Gastrocnemius medialis (tissue), 4 donors: ENCODE data around the gene ZNF487. TPM values are rescaled to one million over a fixed set of nuclear protein-coding genes. Genes with fewer than 3 reads are reported as not detected.
"Not testable (repeated sequence)": the region's sequence is repeated elsewhere in the genome, so short reads cannot be mapped to it uniquely, and the experiment has no call there.

ENCODE experiments used
- ATAC-seq, 2 donors: fragments of 150-250 bp; one replicate each; pipeline ENCODE4 v1.9.1; 2016
- DNase-seq, 2 donors: peaks; one replicate each; pipeline ENCODE4 v3.0.0-alpha.2; 2019
- H3K27ac ChIP-seq, 4 donors: fragments of 200-600 bp; sonication (generic); 1 replicate in 1 of 4; 2 replicates in 3 of 4; pipeline ENCODE4 v1.5.1; 2016 to 2018; ENCODE audit warnings: mild to moderate bottlenecking in 2 of 4, moderate library complexity in 1 of 4
- H3K27me3 ChIP-seq, 3 donors: fragments of 200-600 bp; sonication (generic) in 2 of 3; 1 replicate in 1 of 3; 2 replicates in 2 of 3; pipeline versions ENCODE4 v1.5.1 to v1.6.0; 2016 to 2019; ENCODE audit warnings: mild to moderate bottlenecking in 1 of 3, moderate library complexity in 1 of 3
- H3K36me3 ChIP-seq, 2 donors: fragments of 200-600 bp; sonication (generic) in 1 of 2; one replicate each; pipeline ENCODE4 v1.5.1; 2017 to 2018
- H3K4me1 ChIP-seq, 2 donors: fragments of 200-600 bp; sonication (generic) in 1 of 2; one replicate each; pipeline ENCODE4 v1.5.1; 2016 to 2017; ENCODE audit warnings: mild to moderate bottlenecking in 2 of 2
- H3K4me3 ChIP-seq, 4 donors: fragments of 200-600 bp; sonication (generic) in 3 of 4; 1 replicate in 1 of 4; 2 replicates in 3 of 4; pipeline ENCODE4 v1.5.1; 2016 to 2019; ENCODE audit warnings: mild to moderate bottlenecking in 2 of 4
- H3K9me3 ChIP-seq, 3 donors: fragments of 200-600 bp; sonication (generic) in 2 of 3; 1 replicate in 1 of 3; 2 replicates in 2 of 3; pipeline ENCODE4 v1.5.1; 2016 to 2019
- POLR2A ChIP-seq, 2 donors: fragments of 450-650 bp; IDR thresholded peaks; one replicate each; pipeline ENCODE4 v1.6.1; 2017; ENCODE audit warnings: antibody characterized with exemption in 2 of 2, mild to moderate bottlenecking in 2 of 2, moderate library complexity in 2 of 2
- in situ Hi-C, 4 donors: fragments of 200-750 bp; cut with MboI; loops; one replicate each; pipeline versions ENCODE4 v1.15.0 to v1.8.0; 2017; ENCODE audit warnings: low sequenced_read_pairs in 4 of 4
- intact Hi-C: fragments of 100-400 bp; cut with DNase I; formaldehyde crosslinking; loops from one replicate; pipeline ENCODE4 v1.15.1; 2023; ENCODE audit warnings: low total_unique reads
- total RNA-seq, 4 donors: library from RNA; depleted of rRNA; stranded (reverse); fragments of >200 nt; gene quantifications; one replicate each; pipeline versions ENCODE4 v1.1.0 to v1.2.3, GENCODE V29; 2016
- TF ChIP-seq, protein P1 (sequence below), 5 experiments: fragments of 450-650 bp in 3 of 5; fragments of 200-600 bp in 2 of 5; sonication (generic) in 2 of 5; IDR thresholded peaks in 4 of 5; conservative IDR thresholded peaks in 1 of 5; 1 replicate in 4 of 5; 2 replicates in 1 of 5; pipeline ENCODE4 v1.5.1; 2016 to 2019; ENCODE audit warnings: antibody characterized with exemption in 5 of 5, mild to moderate bottlenecking in 3 of 5, moderate library complexity in 3 of 5

The ZNF487 gene
- total RNA-seq, 4 donors from 2014 or later, result 0.80 to 2.4 (median 1.7) TPM

DNA sequence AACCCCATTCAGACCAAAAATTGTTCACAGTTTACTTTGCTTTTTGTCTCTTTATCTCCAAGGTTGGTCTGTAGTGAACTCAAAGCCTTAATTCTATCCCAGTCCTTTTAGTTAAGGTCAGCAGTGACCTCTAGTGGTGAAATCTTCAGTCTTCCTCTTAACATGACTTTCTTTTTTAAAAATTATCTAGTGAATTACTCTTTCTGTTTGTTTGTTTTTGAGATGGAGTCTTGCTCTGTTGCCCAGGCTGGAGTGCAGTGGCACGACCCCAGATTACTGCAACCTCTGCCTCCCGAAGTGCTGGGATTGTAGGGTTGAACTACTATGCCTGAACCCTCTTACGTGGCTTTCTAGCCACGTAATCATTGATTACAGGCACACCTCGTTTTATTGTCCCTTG, 25.0 kb downstream of the ZNF487 start:
- DNase-seq (no peak), ATAC-seq (peak in 1 of 2 donors; percentile 77)
- peak overlapping the region in 3 of 4 donors; percentile 25 to 34 (median 33) for H3K4me3 ChIP-seq
- no peaks in the 10 kb centered on the region for H3K4me1 ChIP-seq
- no peak overlapping the region for H3K27ac ChIP-seq
- no peaks in the 10 kb centered on the region for H3K36me3 ChIP-seq
- H3K9me3 ChIP-seq, result no peaks in the 10 kb centered on the region
- intact Hi-C loops (loop anchor here (1.0 kb wide), 1 partner anchor 169 kb away; no protein-coding TSS in a partner anchor), in situ Hi-C loops (loop anchor here (5.0 kb wide), 1 partner anchor 170 kb away; no protein-coding TSS in a partner anchor)
- no peaks in the 10 kb centered on the region for H3K27me3 ChIP-seq
- no peak for TF ChIP-seq POLR2A (IDR thresholded peaks at IDR 0.05)
- TF ChIP-seq, protein P1, sequence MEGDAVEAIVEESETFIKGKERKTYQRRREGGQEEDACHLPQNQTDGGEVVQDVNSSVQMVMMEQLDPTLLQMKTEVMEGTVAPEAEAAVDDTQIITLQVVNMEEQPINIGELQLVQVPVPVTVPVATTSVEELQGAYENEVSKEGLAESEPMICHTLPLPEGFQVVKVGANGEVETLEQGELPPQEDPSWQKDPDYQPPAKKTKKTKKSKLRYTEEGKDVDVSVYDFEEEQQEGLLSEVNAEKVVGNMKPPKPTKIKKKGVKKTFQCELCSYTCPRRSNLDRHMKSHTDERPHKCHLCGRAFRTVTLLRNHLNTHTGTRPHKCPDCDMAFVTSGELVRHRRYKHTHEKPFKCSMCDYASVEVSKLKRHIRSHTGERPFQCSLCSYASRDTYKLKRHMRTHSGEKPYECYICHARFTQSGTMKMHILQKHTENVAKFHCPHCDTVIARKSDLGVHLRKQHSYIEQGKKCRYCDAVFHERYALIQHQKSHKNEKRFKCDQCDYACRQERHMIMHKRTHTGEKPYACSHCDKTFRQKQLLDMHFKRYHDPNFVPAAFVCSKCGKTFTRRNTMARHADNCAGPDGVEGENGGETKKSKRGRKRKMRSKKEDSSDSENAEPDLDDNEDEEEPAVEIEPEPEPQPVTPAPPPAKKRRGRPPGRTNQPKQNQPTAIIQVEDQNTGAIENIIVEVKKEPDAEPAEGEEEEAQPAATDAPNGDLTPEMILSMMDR (IDR thresholded peaks at IDR 0.05 in 4 of 5, conservative IDR thresholded peaks at IDR 0.05 in 1 of 5), result peak; percentile 44 to 75 (median 71)

DNA sequence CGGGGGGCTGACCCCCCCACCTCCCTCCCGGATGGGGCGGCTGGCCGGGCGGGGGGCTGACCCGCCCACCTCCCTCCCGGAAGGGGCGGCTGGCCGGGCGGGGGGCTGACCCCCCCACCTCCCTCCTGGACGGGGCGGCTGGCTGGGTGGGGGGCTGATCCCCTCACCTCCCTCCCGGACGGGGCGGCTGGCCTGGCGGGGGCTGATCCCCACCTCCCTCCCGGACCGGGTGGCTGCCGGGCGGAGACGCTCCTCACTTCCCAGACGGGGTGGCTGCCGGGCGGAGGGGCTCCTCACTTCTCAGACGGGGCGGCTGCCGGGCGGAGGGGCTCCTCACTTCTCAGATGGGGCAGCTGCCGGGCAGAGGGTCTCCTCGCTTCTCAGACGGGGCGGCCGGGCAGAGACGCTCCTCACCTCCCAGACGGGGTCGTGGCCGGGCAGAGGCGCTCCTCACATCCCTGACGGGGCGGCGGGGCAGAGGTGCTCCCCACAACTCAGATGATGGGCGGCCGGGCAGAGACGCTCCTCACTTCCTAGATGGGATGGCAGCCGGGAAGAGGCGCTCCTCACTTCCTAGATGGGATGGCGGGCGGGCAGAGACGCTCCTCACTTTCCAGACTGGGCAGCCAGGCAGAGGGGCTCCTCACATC, 28.3 kb downstream of the ZNF487 start:
- H3K27ac ChIP-seq, H3K9me3 ChIP-seq, intact Hi-C loops, H3K4me1 ChIP-seq, H3K27me3 ChIP-seq, DNase-seq, ATAC-seq, H3K36me3 ChIP-seq, H3K4me3 ChIP-seq, in situ Hi-C loops: not testable (repeated sequence)

DNA sequence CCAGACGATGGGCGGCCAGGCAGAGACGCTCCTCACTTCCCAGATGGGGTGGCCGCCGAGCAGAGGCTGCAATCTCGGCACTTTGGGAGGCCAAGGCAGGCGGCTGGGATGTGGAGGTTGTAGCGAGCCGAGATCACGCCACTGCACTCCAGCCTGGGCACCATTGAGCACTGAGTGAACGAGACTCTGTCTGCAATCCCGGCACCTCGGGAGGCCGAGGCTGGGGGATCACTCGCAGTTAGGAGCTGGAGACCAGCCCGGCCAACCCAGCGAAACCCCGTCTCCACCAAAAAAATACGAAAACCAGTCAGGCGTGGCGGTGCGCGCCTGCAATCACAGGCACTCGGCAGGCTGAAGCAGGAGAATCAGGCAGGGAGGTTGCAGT, 28.8 kb downstream of the ZNF487 start:
- H3K27ac ChIP-seq, ATAC-seq, H3K4me1 ChIP-seq, intact Hi-C loops, H3K4me3 ChIP-seq, H3K9me3 ChIP-seq, H3K27me3 ChIP-seq, in situ Hi-C loops, H3K36me3 ChIP-seq, DNase-seq: not testable (repeated sequence)

DNA sequence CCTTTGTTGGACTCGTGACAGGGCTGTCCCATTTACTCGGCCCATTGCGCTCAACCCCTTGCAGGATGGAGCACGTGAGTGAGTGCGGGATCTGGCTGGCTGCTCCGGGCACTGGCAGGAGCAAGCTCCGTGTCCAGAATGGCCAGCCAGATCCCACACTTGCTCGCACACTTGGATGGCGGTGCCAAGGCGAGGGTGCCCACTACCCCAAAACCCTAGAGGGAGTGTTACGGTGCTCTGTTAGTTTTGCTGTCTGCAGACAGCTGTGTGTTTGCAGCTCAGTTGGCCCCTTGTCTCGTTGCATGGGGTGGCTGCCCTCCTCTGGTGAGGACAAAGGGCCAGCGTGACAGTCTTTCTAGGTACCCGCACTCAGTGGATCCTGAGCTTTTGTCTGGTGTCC, 34.2 kb downstream of the ZNF487 start:
- H3K4me1 ChIP-seq, result no peaks in the 10 kb centered on the region
- in situ Hi-C loops, result no loop called here

DNA sequence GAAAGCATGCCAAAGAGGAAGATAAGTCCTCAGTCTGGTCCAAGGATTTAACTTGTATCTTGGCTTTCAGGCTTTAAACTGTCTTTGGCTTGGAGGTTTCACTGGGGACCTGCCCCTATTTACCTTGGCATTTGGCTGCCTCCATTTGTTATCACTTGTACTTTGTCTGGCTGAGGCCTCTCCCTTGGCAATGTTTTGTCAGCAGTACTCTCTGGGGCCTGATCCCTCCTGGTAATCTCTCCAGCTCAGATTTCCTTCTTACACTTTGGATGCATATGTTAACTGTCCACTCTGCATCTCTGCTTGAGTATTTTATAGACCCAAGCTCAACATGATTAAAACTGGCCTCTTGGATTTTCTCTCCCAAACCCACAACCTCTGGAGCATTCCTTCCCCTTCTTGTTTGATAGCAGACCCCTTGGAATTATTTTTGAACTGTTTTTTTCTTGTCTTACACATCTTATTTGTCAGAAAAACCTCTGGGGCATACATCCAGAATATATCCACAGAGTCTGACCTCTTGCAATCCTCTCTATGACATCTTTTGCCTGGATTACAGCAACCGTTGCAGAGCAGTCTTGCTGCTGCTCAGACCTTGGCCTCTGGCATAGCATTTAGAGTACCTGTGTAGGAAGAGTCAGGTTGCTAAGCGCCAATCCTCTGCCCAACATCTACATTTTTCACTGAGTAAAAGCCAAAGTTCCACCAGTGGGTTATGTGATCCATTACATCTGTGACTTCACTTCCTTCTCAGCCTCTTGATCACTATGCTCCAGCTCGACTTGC, 35.2 kb downstream of the ZNF487 start:
- TF ChIP-seq, protein P1 (IDR thresholded peaks at IDR 0.05 in 4 of 5, conservative IDR thresholded peaks at IDR 0.05 in 1 of 5), result no peak
- no peak for TF ChIP-seq POLR2A (IDR thresholded peaks at IDR 0.05)
- no peak for ATAC-seq
- in situ Hi-C loops (no loop called here), intact Hi-C loops (no loop called here)
- DNase-seq, result no peak
- Histone ChIP-seq H3K27me3 (no peaks in the 10 kb centered on the region), H3K4me3 (no peak overlapping the region), H3K27ac (no peak overlapping the region), H3K4me1 (no peaks in the 10 kb centered on the region), H3K36me3 (no peaks in the 10 kb centered on the region), H3K9me3 (no peaks in the 10 kb centered on the region)

More for the DNA sequence above, 34.2 kb downstream of the ZNF487 start:
- Histone ChIP-seq H3K27me3 (no peaks in the 10 kb centered on the region), H3K36me3 (no peaks in the 10 kb centered on the region), H3K27ac (no peak overlapping the region), H3K4me3 (no peak overlapping the region), H3K9me3 (no peaks in the 10 kb centered on the region)
- DNase-seq (no peak), ATAC-seq (no peak)
- TF ChIP-seq POLR2A (IDR thresholded peaks at IDR 0.05), result no peak
- TF ChIP-seq, protein P1 (IDR thresholded peaks at IDR 0.05 in 4 of 5, conservative IDR thresholded peaks at IDR 0.05 in 1 of 5), result no peak
- intact Hi-C loops, result no loop called here
